GM21717 (cell line): ENCODE measurements around the gene NUMA1.

ENCODE experiments used
- ATAC-seq: cut with Tn5 transposase; IDR thresholded peaks from one replicate; pipeline ENCODE4 v1.9.1; 2021; ENCODE audit warnings: mild to moderate bottlenecking, moderate library complexity; ENCODE audit not compliant: unreplicated experiment

Gene NUMA1

GRCh38 chr11:71979094-71979493 lies 101.2 kb downstream of the NUMA1 start:
- no peak for ATAC-seq

GRCh38 chr11:71977743-71978418 lies 102.5 kb downstream of the NUMA1 start:
- ATAC-seq = no peak

- ATAC-seq = no peak
These were observed 103.3 kb downstream of the NUMA1 start for GRCh38 chr11:71977090-71977489.

GRCh38 chr11:71976551-71976950 lies 103.8 kb downstream of the NUMA1 start:
- ATAC-seq = no peak

GRCh38 chr11:71971680-71972079 lies 108.7 kb downstream of the NUMA1 start:
- ATAC-seq = no peak

GRCh38 chr11:71964641-71965040 lies 115.7 kb downstream of the NUMA1 start:
- ATAC-seq = no peak

GRCh38 chr11:71963468-71963867 lies 116.9 kb downstream of the NUMA1 start:
- no peak for ATAC-seq

- ATAC-seq = no peak
These were observed 117.8 kb downstream of the NUMA1 start for GRCh38 chr11:71962428-71963038.

GRCh38 chr11:71955898-71956456 lies 124.4 kb downstream of the NUMA1 start:
- no peak for ATAC-seq
